SK-N-SH (cell line): Measurements from ENCODE around the gene ARHGAP36.

Experiments used
- ELF1 ChIP-seq: IDR thresholded peaks from 2 replicates; pipeline ENCODE4 v1.4.0; 2012
- EZH2phosphoT487 ChIP-seq: fragments of 200-600 bp; sonication (generic); IDR thresholded peaks from 2 replicates; pipeline ENCODE4 v1.6.1; 2017; ENCODE audit warnings: low read depth, mixed run types, mild to moderate bottlenecking, antibody characterized with exemption, moderate library complexity, borderline replicate concordance
- FOXJ3 ChIP-seq: sonication (generic); formaldehyde crosslinking; IDR thresholded peaks from 2 replicates; pipeline ENCODE4 v1.5.1; 2020; ENCODE audit warnings: mild to moderate bottlenecking, missing genetic modification reagents
- FOXM1 ChIP-seq: IDR thresholded peaks from 2 replicates; pipeline ENCODE4 v1.4.0; 2012; ENCODE audit warnings: low read depth, mild to moderate bottlenecking
- GABPA ChIP-seq: IDR thresholded peaks from 2 replicates; pipeline ENCODE4 v1.4.0; 2012; ENCODE audit warnings: low read depth, mild to moderate bottlenecking
- MAX ChIP-seq: IDR thresholded peaks from 2 replicates; pipeline ENCODE4 v1.4.0; 2012; ENCODE audit warnings: low read depth
- MXI1 ChIP-seq: IDR thresholded peaks from 2 replicates; pipeline ENCODE4 v1.6.1; 2012; ENCODE audit warnings: mild to moderate bottlenecking, low read depth, low read length, improper control_type of control experiment
- NRF1 ChIP-seq: IDR thresholded peaks from 2 replicates; pipeline ENCODE4 v1.6.1; 2012; ENCODE audit warnings: low read depth, mild to moderate bottlenecking, low read length
- POLR2AphosphoS5 ChIP-seq: IDR thresholded peaks from 2 replicates; pipeline ENCODE4 v1.6.1; 2012; ENCODE audit warnings: low read depth, low read length
- TAF1 ChIP-seq: IDR thresholded peaks from 2 replicates; pipeline ENCODE4 v1.6.1; 2012; ENCODE audit warnings: low read depth, mild to moderate bottlenecking, low read length, moderate library complexity, borderline replicate concordance
- USF1 ChIP-seq: IDR thresholded peaks from 2 replicates; pipeline ENCODE4 v1.4.0; 2012; ENCODE audit warnings: low read depth, borderline replicate concordance
- TF ChIP-seq, protein P1 (sequence below): IDR thresholded peaks from 2 replicates; pipeline ENCODE4 v1.6.1; 2012; ENCODE audit warnings: mild to moderate bottlenecking, low read depth, low read length, moderate library complexity
- TF ChIP-seq, protein P2 (sequence below): fragments of 200-600 bp; sonication (generic); IDR thresholded peaks from 2 replicates; pipeline ENCODE4 v1.6.1; 2017; ENCODE audit warnings: antibody characterized with exemption, mild to moderate bottlenecking, moderate library complexity
- TF ChIP-seq, protein P3 (sequence below): IDR thresholded peaks from 2 replicates; pipeline ENCODE4; 2012

DNA sequence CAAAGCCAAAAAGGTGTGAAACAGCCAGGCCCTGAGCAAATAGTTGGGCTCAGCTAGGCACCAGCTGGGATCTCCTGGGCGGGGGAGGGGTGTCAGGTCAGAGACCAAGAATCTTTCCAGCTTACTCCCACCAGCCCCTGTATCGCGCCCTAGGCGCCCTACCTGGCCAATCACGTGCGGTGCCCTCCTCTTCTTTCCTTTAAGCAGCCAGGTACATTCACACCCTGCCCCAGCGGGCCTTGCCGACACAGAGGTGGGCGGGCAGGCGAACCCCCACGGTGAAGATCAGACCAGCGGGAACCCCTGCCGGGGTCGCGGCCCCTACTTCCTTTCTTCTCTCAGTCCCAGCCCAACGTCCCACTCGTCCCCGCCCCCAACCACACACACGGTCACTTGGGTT is 9.1 kb downstream of the ARHGAP36 start:
- TF ChIP-seq, protein P1, sequence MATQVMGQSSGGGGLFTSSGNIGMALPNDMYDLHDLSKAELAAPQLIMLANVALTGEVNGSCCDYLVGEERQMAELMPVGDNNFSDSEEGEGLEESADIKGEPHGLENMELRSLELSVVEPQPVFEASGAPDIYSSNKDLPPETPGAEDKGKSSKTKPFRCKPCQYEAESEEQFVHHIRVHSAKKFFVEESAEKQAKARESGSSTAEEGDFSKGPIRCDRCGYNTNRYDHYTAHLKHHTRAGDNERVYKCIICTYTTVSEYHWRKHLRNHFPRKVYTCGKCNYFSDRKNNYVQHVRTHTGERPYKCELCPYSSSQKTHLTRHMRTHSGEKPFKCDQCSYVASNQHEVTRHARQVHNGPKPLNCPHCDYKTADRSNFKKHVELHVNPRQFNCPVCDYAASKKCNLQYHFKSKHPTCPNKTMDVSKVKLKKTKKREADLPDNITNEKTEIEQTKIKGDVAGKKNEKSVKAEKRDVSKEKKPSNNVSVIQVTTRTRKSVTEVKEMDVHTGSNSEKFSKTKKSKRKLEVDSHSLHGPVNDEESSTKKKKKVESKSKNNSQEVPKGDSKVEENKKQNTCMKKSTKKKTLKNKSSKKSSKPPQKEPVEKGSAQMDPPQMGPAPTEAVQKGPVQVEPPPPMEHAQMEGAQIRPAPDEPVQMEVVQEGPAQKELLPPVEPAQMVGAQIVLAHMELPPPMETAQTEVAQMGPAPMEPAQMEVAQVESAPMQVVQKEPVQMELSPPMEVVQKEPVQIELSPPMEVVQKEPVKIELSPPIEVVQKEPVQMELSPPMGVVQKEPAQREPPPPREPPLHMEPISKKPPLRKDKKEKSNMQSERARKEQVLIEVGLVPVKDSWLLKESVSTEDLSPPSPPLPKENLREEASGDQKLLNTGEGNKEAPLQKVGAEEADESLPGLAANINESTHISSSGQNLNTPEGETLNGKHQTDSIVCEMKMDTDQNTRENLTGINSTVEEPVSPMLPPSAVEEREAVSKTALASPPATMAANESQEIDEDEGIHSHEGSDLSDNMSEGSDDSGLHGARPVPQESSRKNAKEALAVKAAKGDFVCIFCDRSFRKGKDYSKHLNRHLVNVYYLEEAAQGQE: no peak
- TF ChIP-seq, protein P2, sequence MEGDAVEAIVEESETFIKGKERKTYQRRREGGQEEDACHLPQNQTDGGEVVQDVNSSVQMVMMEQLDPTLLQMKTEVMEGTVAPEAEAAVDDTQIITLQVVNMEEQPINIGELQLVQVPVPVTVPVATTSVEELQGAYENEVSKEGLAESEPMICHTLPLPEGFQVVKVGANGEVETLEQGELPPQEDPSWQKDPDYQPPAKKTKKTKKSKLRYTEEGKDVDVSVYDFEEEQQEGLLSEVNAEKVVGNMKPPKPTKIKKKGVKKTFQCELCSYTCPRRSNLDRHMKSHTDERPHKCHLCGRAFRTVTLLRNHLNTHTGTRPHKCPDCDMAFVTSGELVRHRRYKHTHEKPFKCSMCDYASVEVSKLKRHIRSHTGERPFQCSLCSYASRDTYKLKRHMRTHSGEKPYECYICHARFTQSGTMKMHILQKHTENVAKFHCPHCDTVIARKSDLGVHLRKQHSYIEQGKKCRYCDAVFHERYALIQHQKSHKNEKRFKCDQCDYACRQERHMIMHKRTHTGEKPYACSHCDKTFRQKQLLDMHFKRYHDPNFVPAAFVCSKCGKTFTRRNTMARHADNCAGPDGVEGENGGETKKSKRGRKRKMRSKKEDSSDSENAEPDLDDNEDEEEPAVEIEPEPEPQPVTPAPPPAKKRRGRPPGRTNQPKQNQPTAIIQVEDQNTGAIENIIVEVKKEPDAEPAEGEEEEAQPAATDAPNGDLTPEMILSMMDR: no peak
- TF ChIP-seq TAF1 (no peak), GABPA (no peak), MAX (no peak), NRF1 (no peak), POLR2AphosphoS5 (no peak), USF1 (no peak), FOXJ3 (no peak), FOXM1 (no peak), MXI1 (no peak), EZH2phosphoT487 (no peak), ELF1 (no peak)
- TF ChIP-seq, protein P3, sequence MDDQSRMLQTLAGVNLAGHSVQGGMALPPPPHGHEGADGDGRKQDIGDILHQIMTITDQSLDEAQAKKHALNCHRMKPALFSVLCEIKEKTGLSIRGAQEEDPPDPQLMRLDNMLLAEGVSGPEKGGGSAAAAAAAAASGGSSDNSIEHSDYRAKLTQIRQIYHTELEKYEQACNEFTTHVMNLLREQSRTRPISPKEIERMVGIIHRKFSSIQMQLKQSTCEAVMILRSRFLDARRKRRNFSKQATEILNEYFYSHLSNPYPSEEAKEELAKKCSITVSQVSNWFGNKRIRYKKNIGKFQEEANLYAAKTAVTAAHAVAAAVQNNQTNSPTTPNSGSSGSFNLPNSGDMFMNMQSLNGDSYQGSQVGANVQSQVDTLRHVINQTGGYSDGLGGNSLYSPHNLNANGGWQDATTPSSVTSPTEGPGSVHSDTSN: no peak
